Measurements from ENCODE around the gene MED13L.

Gene MED13L

DNA sequence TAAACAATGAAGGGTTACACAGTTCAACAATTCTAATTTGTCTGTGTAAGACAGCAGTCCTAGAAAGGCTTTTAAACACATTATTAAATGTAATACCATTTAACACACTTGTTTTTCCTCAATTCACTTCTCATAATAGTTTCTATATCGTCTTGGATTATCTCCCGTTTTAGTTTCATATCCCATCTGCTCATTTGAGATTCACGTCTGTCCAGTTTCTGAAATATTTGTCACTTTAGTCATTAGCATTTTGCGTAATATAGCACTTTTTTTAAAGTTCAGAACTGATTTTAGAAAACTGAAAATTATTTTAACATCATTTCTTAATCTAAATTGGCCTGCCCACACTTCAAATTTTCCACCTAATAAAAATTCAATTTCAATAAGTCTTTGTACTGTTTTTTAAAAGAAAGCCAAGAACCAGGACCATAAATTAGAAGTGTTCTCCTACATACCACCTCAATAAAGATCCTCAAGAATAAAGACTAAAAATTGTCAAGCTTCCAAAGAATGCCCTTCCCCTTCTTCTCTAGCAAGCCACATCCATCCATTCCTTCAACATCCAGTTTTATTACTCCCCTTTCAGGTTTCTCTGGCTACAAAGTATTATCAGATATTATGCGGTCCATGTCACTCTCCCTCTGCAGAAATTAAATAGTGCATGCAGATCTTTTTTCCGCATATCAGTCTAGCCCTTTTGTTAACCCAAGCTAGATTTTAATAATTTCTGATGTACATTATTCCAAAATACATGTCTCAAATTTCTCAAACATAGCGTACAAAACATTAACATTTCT lies 11.9 kb downstream of the MED13L start:
- no peak overlapping the region for H3K27ac ChIP-seq (ENCODE audit: low read depth, low read length)
- no peak overlapping the region for H3K4me2 ChIP-seq (ENCODE audit: low read depth, low read length, poor library complexity, severe bottlenecking)
- no peaks in the 10 kb centered on the region for H3K36me3 ChIP-seq (ENCODE audit: low read length)
- H3K79me2 ChIP-seq (ENCODE audit: insufficient read depth, low read length): peaks cover 64% of the 10 kb centered on the region
- H3K4me3 ChIP-seq (ENCODE audit: insufficient read depth, low read length, poor library complexity, severe bottlenecking): no peak overlapping the region
- no peaks in the 10 kb centered on the region for H3K9me2 ChIP-seq (replicated peaks; ENCODE audit: insufficient read depth, low read length)
- H3F3A ChIP-seq (ENCODE audit: insufficient read depth): no peaks in the 10 kb centered on the region
- peaks cover 77% of the 10 kb centered on the region for H4K20me1 ChIP-seq (ENCODE audit: low read depth, low read length)
- no peaks in the 10 kb centered on the region for H3K27me3 ChIP-seq (ENCODE audit: low read length)
- no peak overlapping the region for H2AFZ ChIP-seq (ENCODE audit: low read depth, low read length, severe bottlenecking)
- H3K9ac ChIP-seq (ENCODE audit: low read length): no peak overlapping the region
- TF ChIP-seq EZH2phosphoT487 (conservative IDR thresholded peaks at IDR 0.05; ENCODE audit: low read length): no peak
- TF ChIP-seq, protein P1, sequence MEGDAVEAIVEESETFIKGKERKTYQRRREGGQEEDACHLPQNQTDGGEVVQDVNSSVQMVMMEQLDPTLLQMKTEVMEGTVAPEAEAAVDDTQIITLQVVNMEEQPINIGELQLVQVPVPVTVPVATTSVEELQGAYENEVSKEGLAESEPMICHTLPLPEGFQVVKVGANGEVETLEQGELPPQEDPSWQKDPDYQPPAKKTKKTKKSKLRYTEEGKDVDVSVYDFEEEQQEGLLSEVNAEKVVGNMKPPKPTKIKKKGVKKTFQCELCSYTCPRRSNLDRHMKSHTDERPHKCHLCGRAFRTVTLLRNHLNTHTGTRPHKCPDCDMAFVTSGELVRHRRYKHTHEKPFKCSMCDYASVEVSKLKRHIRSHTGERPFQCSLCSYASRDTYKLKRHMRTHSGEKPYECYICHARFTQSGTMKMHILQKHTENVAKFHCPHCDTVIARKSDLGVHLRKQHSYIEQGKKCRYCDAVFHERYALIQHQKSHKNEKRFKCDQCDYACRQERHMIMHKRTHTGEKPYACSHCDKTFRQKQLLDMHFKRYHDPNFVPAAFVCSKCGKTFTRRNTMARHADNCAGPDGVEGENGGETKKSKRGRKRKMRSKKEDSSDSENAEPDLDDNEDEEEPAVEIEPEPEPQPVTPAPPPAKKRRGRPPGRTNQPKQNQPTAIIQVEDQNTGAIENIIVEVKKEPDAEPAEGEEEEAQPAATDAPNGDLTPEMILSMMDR (IDR thresholded peaks at IDR 0.05; ENCODE audit: insufficient read depth, low read length, poor library complexity, severe bottlenecking): no peak
- H3K9me3 ChIP-seq (ENCODE audit: insufficient read depth, low read length): no peaks in the 10 kb centered on the region

DNA sequence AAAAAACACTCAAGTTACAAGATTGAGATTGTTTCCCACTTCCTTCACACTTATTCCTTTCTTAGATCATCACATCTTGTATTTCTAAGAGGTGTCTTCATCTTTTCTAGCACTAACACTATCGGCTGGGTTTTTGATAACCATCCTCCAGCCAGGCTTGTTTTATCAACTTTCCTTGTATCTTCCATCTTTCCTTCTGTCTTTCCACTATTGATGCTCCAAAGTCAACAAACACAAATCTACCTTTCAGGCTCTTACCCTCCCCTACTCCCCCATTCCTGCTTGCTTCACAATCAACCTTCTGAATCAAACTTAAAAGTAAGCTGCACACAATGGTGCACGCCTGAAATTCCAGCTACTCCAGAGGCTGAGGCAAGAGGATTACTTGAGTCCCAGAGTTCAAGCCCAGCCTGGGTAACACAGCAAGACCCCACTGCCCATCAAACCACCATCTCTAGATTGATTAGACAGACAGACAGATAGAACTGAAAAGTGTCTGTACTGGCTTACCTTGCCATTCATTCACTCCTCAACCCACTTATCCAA lies 12.9 kb downstream of the MED13L start:
- H3K27me3 ChIP-seq (ENCODE audit: low read length): no peaks in the 10 kb centered on the region
- H4K20me1 ChIP-seq (ENCODE audit: low read depth, low read length): peaks cover 81% of the 10 kb centered on the region
- H3K4me3 ChIP-seq (ENCODE audit: insufficient read depth, low read length, poor library complexity, severe bottlenecking): no peak overlapping the region
- H2AFZ ChIP-seq (ENCODE audit: low read depth, low read length, severe bottlenecking): no peak overlapping the region
- no peaks in the 10 kb centered on the region for H3F3A ChIP-seq (ENCODE audit: insufficient read depth)
- H3K9me3 ChIP-seq (ENCODE audit: insufficient read depth, low read length): no peaks in the 10 kb centered on the region
- H3K36me3 ChIP-seq (ENCODE audit: low read length): no peaks in the 10 kb centered on the region
- TF ChIP-seq, protein P1 (IDR thresholded peaks at IDR 0.05; ENCODE audit: insufficient read depth, low read length, poor library complexity, severe bottlenecking): no peak
- TF ChIP-seq EZH2phosphoT487 (conservative IDR thresholded peaks at IDR 0.05; ENCODE audit: low read length): no peak
- no peak overlapping the region for H3K27ac ChIP-seq (ENCODE audit: low read depth, low read length)
- peaks cover 58% of the 10 kb centered on the region for H3K79me2 ChIP-seq (ENCODE audit: insufficient read depth, low read length)
- H3K9ac ChIP-seq (ENCODE audit: low read length): no peak overlapping the region
- no peaks in the 10 kb centered on the region for H3K9me2 ChIP-seq (replicated peaks; ENCODE audit: insufficient read depth, low read length)
- no peak overlapping the region for H3K4me2 ChIP-seq (ENCODE audit: low read depth, low read length, poor library complexity, severe bottlenecking)

DNA sequence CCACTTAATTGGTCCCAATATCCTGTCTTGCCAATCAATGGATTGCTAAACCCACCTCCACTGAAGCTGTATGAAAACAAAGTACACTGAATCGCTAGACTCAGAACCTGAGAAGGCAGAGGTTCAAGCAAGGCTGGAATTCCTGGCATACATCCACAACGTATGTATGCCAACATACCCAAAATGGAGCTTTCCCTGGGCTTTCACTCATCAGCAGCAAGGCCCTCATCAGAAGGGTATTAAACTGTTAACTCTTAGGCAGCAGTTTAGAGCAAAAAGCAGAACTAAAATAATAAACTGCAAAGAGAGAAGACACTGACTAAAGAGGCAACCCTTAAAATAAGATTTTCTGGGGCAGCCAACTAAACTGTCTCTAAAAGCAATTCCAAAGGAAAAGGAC lies 13.6 kb downstream of the MED13L start:
- peaks cover 53% of the 10 kb centered on the region for H3K79me2 ChIP-seq (ENCODE audit: insufficient read depth, low read length)
- no peaks in the 10 kb centered on the region for H3K36me3 ChIP-seq (ENCODE audit: low read length)
- H3F3A ChIP-seq (ENCODE audit: insufficient read depth): no peaks in the 10 kb centered on the region
- no peak overlapping the region for H3K27ac ChIP-seq (ENCODE audit: low read depth, low read length)
- no peaks in the 10 kb centered on the region for H3K9me2 ChIP-seq (replicated peaks; ENCODE audit: insufficient read depth, low read length)
- TF ChIP-seq, protein P1 (IDR thresholded peaks at IDR 0.05; ENCODE audit: insufficient read depth, low read length, poor library complexity, severe bottlenecking): no peak
- TF ChIP-seq EZH2phosphoT487 (conservative IDR thresholded peaks at IDR 0.05; ENCODE audit: low read length): no peak
- peaks cover 79% of the 10 kb centered on the region for H4K20me1 ChIP-seq (ENCODE audit: low read depth, low read length)
- H3K4me2 ChIP-seq (ENCODE audit: low read depth, low read length, poor library complexity, severe bottlenecking): no peak overlapping the region
- H3K9me3 ChIP-seq (ENCODE audit: insufficient read depth, low read length): no peaks in the 10 kb centered on the region
- H3K27me3 ChIP-seq (ENCODE audit: low read length): no peaks in the 10 kb centered on the region
- H3K9ac ChIP-seq (ENCODE audit: low read length): no peak overlapping the region
- H3K4me3 ChIP-seq (ENCODE audit: insufficient read depth, low read length, poor library complexity, severe bottlenecking): no peak overlapping the region
- no peak overlapping the region for H2AFZ ChIP-seq (ENCODE audit: low read depth, low read length, severe bottlenecking)

Data from SU-DHL-6 (cell line).